NCI-H748 (cell line): ENCODE results near the gene ZNF490.
"Not testable (repeated sequence)": the region's sequence is repeated elsewhere in the genome, so short reads cannot be mapped to it uniquely, and the experiment has no call there.

Experiments
- DNase-seq: peaks from one replicate; lab custom pipeline; 2025; ENCODE audit not compliant: unreplicated experiment; lab: John Stamatoyannopoulos, UW

Gene ZNF490

GRCh38 chr19:12623361-12624031 is 12.9 kb upstream of the ZNF490 start:
- no peak for DNase-seq

- not testable (repeated sequence) for DNase-seq
Observed at GRCh38 chr19:12621253-12622024, 10.8 kb upstream of the ZNF490 start.

GRCh38 chr19:12617646-12618045 is 7.0 kb upstream of the ZNF490 start:
- DNase-seq: no peak

- peak; percentile 77 for DNase-seq
Observed at GRCh38 chr19:12611361-12611699, 717 bp upstream of the ZNF490 start.

- DNase-seq: no peak
Observed at GRCh38 chr19:12607631-12608030, 3.0 kb downstream of the ZNF490 start.

GRCh38 chr19:12606796-12607195 is 3.8 kb downstream of the ZNF490 start:
- no peak for DNase-seq

GRCh38 chr19:12603714-12604113 is 6.9 kb downstream of the ZNF490 start:
- no peak for DNase-seq

GRCh38 chr19:12597594-12597993 is 13.0 kb downstream of the ZNF490 start:
- DNase-seq: no peak

- DNase-seq: no peak
Observed at GRCh38 chr19:12596927-12597548, 13.6 kb downstream of the ZNF490 start.

GRCh38 chr19:12596485-12596884 is 14.1 kb downstream of the ZNF490 start:
- no peak for DNase-seq

- no peak for DNase-seq
Observed at GRCh38 chr19:12581100-12581499, 29.5 kb downstream of the ZNF490 start.

GRCh38 chr19:12580180-12580694 is 30.4 kb downstream of the ZNF490 start:
- no peak for DNase-seq

GRCh38 chr19:12578641-12579040 is 32.0 kb downstream of the ZNF490 start:
- DNase-seq: no peak

GRCh38 chr19:12574036-12574435 is 36.6 kb downstream of the ZNF490 start:
- peak; percentile 91 for DNase-seq

- DNase-seq: no peak
Observed at GRCh38 chr19:12567951-12568350, 42.7 kb downstream of the ZNF490 start.

- not testable (repeated sequence) for DNase-seq
Observed at GRCh38 chr19:12566380-12566779, 44.2 kb downstream of the ZNF490 start.

GRCh38 chr19:12564016-12564664 is 46.5 kb downstream of the ZNF490 start:
- DNase-seq: peak; percentile 79

- DNase-seq: no peak
Observed at GRCh38 chr19:12555456-12555930, 55.1 kb downstream of the ZNF490 start.

- DNase-seq: peak; percentile 97
Observed at GRCh38 chr19:12551060-12551832, 59.4 kb downstream of the ZNF490 start, which contains the start of gene ZNF564. TSS of gene ZNF564 (minus strand) at chr19:12551482. CDS start at chr19:12551332, 150 bp downstream.

- no peak for DNase-seq
Observed at GRCh38 chr19:12546903-12547302, 63.7 kb downstream of the ZNF490 start.
